Measurements from ENCODE around the gene SGMS1. TPM values are rescaled to one million over a fixed set of nuclear protein-coding genes. Genes with fewer than 3 reads are reported as not detected.

SGMS1 gene
- total RNA-seq, 2 experiments from 2014 or later, result 17.1 to 19.3 TPM

DNA sequence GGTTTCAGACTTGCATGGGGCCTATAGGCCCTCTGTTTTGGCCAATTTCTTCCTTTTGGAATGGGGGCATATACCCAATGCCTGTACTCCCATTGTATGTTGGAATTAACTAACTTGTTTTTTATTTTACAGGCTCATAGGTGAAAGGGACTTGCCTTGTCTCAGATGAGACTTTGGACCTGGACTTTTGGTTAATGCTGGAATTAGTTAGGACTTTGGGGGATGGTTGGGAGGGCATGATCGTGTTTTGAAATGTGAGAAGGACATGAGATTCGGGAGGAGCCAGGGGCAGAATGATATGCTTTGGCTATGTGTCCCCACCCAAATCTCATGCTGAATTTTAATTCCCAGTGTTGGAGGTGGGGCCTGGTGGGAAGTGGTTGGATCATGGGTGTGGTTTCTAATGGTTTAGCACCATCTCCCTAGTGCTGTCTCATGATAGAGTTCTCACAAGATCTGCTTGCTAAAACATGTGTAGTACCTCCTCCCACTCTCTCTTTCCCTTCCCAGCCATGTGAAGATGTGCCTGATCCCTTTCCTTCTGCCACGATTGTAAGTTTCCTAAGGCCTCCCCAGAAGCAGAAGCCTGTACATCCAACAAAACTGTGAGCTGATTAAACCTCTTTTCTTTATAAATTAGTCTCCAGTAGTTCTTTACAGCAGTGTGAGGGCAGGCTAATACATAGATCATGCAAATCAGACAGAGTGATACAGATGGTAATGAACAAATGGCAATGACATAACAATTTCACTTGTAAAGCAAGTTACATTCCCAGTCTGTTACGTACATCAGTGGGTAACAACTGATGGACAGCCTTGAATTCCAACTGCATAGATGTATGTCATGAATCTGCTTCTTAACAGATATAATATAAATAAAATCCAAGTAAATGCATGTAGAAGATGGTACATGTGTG is 146.2 kb downstream of the SGMS1 start:
- Mint-ChIP-seq H3K4me1 (no peaks in the 10 kb centered on the region), H3K27me3 (no peaks in the 10 kb centered on the region), H3K27ac (no peak overlapping the region), H3K9me3 (peaks cover 19% of the 10 kb centered on the region), H3K36me3 (ENCODE audit: low read depth) (peaks cover 14% of the 10 kb centered on the region), H3K4me3 (no peak overlapping the region)
- CTCF ChIA-PET, result no interaction called here
- no peak for DNase-seq
- POLR2A ChIA-PET, result no interaction called here

DNA sequence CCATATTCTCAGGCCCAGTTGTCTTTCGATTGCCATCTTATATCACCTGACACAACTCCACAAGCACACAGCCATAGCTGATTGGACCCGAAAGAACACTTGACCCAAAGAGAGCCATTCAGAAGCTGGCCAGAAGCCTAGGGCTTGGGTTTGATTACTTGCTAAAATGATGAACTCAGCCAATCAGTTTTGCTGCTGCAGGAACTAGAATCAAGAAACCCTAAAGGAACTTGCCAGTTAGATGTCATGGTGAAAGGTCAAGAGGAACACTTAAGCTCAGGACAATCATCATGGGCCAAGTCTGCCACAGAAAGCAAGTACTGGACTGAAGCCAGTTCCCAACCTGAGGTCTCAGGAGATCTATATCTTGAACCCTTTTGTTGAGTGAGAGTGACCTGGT is 150.0 kb downstream of the SGMS1 start:
- ChIA-PET CTCF (interaction anchor here (0.6 kb wide), 1 partner anchor 74 kb away, joined by 3 read pairs; no protein-coding TSS in a partner anchor), POLR2A (no interaction called here)
- Mint-ChIP-seq H3K4me1 (peaks cover 24% of the 10 kb centered on the region), H3K27ac (no peak overlapping the region), H3K9me3 (peaks cover 14% of the 10 kb centered on the region), H3K27me3 (no peaks in the 10 kb centered on the region), H3K4me3 (no peak overlapping the region), H3K36me3 (ENCODE audit: low read depth) (peaks cover 11% of the 10 kb centered on the region)
- DNase-seq, result no peak

DNA sequence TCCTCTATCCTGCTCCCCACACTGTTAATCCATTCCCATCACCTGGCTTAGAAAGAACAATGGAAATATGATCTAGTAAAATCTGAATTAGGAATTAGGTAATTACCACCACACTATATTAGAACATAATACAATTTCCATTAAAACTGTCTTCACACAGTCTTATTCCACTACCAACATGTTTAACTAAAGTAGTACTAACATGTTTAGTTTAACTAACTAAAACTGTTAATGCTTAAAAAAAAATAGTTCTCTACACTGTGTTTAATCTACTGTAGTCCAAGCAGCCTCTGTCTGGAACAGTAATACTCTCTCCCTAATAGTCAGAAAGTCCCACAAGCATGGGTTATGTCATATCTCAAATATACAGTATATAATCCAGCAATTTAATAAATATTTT is 150.8 kb downstream of the SGMS1 start:
- Mint-ChIP-seq H3K27ac (no peak overlapping the region), H3K36me3 (ENCODE audit: low read depth) (peaks cover 9% of the 10 kb centered on the region), H3K4me3 (no peak overlapping the region), H3K4me1 (peaks cover 32% of the 10 kb centered on the region), H3K9me3 (peaks cover 12% of the 10 kb centered on the region), H3K27me3 (no peaks in the 10 kb centered on the region)
- CTCF ChIA-PET, result no interaction called here
- POLR2A ChIA-PET, result no interaction called here
- DNase-seq, result no peak

DNA sequence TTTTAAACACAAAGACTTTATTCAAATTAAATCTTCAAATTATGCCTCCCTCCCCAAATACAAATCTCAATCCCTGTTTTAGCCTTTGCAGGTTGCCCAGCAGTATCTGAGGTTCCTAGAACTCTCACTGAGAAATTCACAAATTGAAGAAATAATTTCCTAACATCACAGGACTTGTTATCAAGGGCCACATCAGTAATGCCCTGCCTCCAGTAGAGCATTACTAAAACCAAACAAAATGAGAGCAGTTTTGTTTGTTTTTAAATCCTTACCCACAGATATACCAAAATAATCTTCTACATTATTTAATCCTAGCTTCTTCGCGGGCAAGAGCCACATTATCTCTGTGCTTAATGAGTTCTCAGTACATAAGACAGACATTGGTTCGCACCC is 152.2 kb downstream of the SGMS1 start:
- H3K9me3 Mint-ChIP-seq, result peaks cover 5% of the 10 kb centered on the region
- H3K36me3 Mint-ChIP-seq (ENCODE audit: low read depth), result no peaks in the 10 kb centered on the region
- H3K27me3 Mint-ChIP-seq, result no peaks in the 10 kb centered on the region
- H3K4me1 Mint-ChIP-seq, result peaks cover 38% of the 10 kb centered on the region
- ChIA-PET POLR2A (no interaction called here), CTCF (interaction anchor here (0.8 kb wide), 1 partner anchor 9 kb away, joined by 3 read pairs; no protein-coding TSS in a partner anchor)
- H3K27ac Mint-ChIP-seq, result no peak overlapping the region
- DNase-seq, result no peak
- H3K4me3 Mint-ChIP-seq, result no peak overlapping the region

DNA sequence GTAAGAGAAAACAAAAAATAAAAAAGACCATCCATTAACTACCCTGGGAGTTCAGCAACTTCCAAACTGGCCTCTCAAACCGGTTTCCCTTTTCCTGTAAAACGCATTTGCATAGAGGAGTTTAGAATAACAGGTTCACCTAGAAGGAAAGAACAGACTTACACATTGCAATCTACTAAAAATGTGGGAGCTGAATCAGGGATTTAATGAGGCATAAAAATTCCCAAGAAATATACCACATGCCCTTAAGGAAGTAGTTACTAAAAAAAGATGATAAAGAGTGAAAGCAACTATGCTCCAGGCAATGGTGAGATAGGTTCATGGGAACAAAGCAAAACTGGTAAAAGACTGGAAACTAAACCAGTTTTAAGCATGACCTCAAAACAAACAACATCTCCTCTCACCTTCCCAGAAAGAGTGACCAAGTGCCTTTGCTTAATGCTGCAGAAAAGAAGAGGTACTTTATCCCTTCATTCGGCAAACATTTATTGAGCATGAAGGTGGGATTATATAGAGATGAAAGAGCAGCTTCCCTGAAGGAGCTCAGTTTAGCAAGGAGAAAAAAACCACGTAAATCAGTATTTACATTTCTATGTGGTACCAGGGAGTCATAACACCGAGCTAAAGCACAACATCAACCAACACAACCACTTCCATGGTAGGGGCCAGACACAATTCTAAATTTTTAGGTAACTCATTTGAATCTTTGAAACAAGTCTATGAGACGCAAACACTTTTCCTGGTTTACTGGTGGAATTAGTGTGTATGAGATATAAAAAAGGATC is 152.8 kb downstream of the SGMS1 start:
- Mint-ChIP-seq H3K4me1 (peaks cover 38% of the 10 kb centered on the region), H3K27ac (no peak overlapping the region), H3K27me3 (no peaks in the 10 kb centered on the region), H3K4me3 (no peak overlapping the region), H3K36me3 (ENCODE audit: low read depth) (no peaks in the 10 kb centered on the region), H3K9me3 (peaks cover 3% of the 10 kb centered on the region)
- no peak for DNase-seq
- ChIA-PET CTCF (interaction anchor here (0.8 kb wide), 2 partner anchors 9 to 151 kb away, joined by 3 read pairs; no protein-coding TSS in a partner anchor), POLR2A (no interaction called here)

DNA sequence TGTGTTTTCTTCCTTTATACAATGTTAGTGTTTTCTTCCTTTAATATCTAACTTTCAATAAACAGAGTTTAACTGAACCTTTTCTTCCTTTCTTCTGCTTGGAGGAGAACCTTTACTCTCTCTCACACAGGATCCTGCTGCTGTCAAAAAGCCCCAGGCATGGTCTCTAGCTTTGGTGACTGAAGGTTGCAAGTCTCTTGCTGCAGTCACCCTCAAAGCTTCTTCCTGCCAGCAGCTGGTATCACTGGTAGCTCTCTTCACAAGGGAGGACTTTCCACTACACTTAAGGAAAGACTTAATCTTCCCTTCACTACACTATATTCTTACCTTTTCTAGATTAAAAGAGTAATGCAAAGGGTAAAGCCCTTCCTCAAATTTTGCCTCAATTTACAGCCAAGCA is 153.4 kb downstream of the SGMS1 start:
- no peak overlapping the region for H3K4me3 Mint-ChIP-seq
- no peak for DNase-seq
- peaks cover 3% of the 10 kb centered on the region for H3K36me3 Mint-ChIP-seq (ENCODE audit: low read depth)
- peaks cover 3% of the 10 kb centered on the region for H3K9me3 Mint-ChIP-seq
- H3K27ac Mint-ChIP-seq, result no peak overlapping the region
- H3K4me1 Mint-ChIP-seq, result peaks cover 38% of the 10 kb centered on the region
- no peaks in the 10 kb centered on the region for H3K27me3 Mint-ChIP-seq
- ChIA-PET CTCF (interaction anchor here (0.8 kb wide), 1 partner anchor 152 kb away, joined by 3 read pairs; no protein-coding TSS in a partner anchor), POLR2A (no interaction called here)

DNA sequence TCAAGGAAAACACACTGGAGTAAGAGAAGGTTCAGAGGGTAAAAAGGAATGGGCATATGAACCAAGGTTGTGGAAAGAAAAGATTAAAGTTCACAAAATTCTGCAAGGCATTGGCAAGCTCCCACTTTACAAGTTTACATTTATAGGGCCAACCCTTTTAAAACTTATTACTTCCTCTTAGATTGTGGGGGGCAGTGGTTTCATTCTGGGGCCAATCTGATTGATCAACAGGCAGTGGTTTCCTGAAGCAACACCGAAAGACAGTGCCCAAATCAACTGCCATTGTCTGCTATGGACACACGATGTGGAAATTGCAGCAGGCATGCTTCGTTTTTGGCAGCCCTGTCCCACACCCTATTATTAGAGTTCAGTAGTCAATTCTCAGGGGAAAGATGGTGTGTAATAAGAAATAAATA is 154.0 kb downstream of the SGMS1 start:
- Mint-ChIP-seq H3K27me3 (no peaks in the 10 kb centered on the region), H3K36me3 (ENCODE audit: low read depth) (peaks cover 6% of the 10 kb centered on the region), H3K27ac (no peak overlapping the region), H3K4me3 (no peak overlapping the region), H3K4me1 (peaks cover 38% of the 10 kb centered on the region), H3K9me3 (no peaks in the 10 kb centered on the region)
- ChIA-PET CTCF (no interaction called here), POLR2A (no interaction called here)
- no peak for DNase-seq

DNA sequence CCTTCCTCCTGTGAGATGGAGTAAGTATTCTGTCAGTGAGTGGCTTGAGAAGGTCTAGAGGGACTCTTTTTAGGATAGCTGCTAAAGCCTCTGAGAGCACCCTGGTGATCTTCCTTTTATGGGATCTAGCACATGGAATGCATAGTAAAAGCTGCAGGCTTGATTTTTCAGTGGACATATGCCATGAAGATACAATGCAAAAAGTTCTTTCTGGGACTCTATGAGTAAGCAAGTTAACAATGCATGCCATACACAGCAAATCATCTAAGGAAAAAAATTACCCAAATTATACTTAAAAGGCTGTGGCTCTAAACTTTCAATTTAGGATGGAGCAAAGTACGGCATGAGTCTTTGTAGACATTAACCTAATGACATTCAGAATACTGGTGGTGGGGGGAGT is 154.5 kb downstream of the SGMS1 start:
- H3K27me3 Mint-ChIP-seq, result no peaks in the 10 kb centered on the region
- peaks cover 6% of the 10 kb centered on the region for H3K36me3 Mint-ChIP-seq (ENCODE audit: low read depth)
- peaks cover 38% of the 10 kb centered on the region for H3K4me1 Mint-ChIP-seq
- CTCF ChIA-PET, result no interaction called here
- no peak for DNase-seq
- POLR2A ChIA-PET, result no interaction called here
- H3K4me3 Mint-ChIP-seq, result no peak overlapping the region
- H3K9me3 Mint-ChIP-seq, result no peaks in the 10 kb centered on the region
- H3K27ac Mint-ChIP-seq, result no peak overlapping the region

DNA sequence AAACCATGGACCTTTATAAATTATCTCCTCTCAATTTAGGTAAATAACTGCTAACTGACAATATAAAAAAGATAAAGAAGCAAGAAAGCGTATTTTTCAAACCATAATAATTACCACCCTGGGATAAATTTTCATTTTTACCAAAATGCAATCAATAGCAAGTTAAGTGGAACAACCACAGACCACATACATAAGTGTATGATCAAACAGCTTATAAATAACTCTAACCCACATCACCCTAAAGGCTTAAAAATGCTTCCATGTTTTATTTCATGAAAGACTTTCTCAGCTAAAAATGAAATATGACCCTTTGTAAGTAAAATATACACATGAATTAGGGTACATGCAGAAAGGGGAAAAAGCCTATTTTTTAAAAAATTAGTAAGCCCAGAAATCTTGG is 156.5 kb downstream of the SGMS1 start:
- POLR2A ChIA-PET, result no interaction called here
- Mint-ChIP-seq H3K27ac (no peak overlapping the region), H3K27me3 (no peaks in the 10 kb centered on the region), H3K4me1 (peaks cover 38% of the 10 kb centered on the region), H3K9me3 (no peaks in the 10 kb centered on the region), H3K36me3 (ENCODE audit: low read depth) (peaks cover 8% of the 10 kb centered on the region), H3K4me3 (no peak overlapping the region)
- CTCF ChIA-PET, result no interaction called here
- no peak for DNase-seq

DNA sequence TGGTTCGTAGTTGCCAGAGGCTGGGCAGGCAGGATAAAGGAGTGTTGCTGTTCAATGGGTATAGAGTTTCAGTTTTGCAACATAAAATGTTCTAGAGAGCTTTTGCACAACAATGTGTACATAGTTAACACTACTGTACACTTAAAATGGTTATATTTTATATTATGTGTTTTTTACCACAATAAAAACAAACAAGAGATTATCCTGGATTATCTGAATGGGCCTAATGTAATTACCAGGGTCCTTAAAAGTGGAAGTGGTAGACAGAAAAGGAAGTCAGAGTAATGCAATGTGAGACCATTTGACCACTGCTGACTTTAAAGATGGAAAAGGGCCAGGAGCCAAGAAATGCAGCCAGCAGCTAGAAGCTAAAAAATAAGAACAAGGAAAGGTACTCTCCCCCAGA is 159.7 kb downstream of the SGMS1 start:
- no peak for DNase-seq
- no peak overlapping the region for H3K27ac Mint-ChIP-seq
- CTCF ChIA-PET, result no interaction called here
- peaks cover 3% of the 10 kb centered on the region for H3K9me3 Mint-ChIP-seq
- no peaks in the 10 kb centered on the region for H3K27me3 Mint-ChIP-seq
- H3K4me1 Mint-ChIP-seq, result peaks cover 16% of the 10 kb centered on the region
- POLR2A ChIA-PET, result no interaction called here
- peaks cover 19% of the 10 kb centered on the region for H3K36me3 Mint-ChIP-seq (ENCODE audit: low read depth)
- no peak overlapping the region for H3K4me3 Mint-ChIP-seq

DNA sequence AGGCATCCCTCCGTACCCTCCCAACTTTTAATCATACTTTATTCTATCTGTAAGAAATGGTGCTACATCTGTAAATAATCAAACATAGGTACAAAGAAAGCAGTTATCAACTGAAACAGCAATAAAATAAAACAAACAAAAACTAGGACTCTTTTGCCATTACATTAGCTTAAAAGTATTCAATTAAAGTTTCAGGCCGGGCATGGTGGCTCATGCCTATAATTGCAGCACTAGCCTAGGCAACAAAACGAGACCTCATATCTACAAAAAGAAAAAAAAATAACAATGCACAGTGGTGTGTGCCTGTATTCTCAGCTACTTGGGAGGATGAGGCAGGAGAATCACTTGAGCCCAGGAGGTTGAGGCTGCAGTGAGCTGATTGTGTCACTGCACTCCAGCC is 161.9 kb downstream of the SGMS1 start:
- Mint-ChIP-seq H3K4me3 (no peak overlapping the region), H3K36me3 (ENCODE audit: low read depth) (peaks cover 24% of the 10 kb centered on the region), H3K9me3 (peaks cover 3% of the 10 kb centered on the region), H3K4me1 (no peaks in the 10 kb centered on the region), H3K27ac (no peak overlapping the region), H3K27me3 (no peaks in the 10 kb centered on the region)
- ChIA-PET POLR2A (no interaction called here), CTCF (no interaction called here)
- DNase-seq, result no peak

DNA sequence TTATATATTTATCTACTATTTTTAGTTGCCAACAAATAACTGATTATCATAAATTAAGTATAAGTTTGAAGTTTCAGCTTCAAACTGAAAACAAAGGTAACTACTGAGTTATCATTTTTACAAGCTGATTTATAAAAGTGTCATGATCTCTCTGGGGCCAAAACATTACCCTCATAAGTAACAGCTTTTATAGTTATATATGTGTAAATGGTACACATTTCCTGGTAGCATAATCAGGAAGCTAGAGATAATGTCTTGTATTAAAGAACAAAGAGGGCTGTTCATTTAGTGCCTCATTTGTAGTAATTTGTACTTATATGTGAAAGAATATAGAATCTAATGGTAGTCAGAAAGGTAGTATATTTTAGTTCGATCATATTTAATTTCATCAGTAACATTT is 162.6 kb downstream of the SGMS1 start:
- ChIA-PET POLR2A (no interaction called here), CTCF (interaction anchor here (0.9 kb wide), 1 partner anchor 52 kb away, joined by 3 read pairs; no protein-coding TSS in a partner anchor)
- Mint-ChIP-seq H3K4me3 (no peak overlapping the region), H3K27me3 (no peaks in the 10 kb centered on the region), H3K36me3 (ENCODE audit: low read depth) (peaks cover 24% of the 10 kb centered on the region), H3K9me3 (peaks cover 3% of the 10 kb centered on the region), H3K4me1 (no peaks in the 10 kb centered on the region), H3K27ac (no peak overlapping the region)
- DNase-seq, result no peak

DNA sequence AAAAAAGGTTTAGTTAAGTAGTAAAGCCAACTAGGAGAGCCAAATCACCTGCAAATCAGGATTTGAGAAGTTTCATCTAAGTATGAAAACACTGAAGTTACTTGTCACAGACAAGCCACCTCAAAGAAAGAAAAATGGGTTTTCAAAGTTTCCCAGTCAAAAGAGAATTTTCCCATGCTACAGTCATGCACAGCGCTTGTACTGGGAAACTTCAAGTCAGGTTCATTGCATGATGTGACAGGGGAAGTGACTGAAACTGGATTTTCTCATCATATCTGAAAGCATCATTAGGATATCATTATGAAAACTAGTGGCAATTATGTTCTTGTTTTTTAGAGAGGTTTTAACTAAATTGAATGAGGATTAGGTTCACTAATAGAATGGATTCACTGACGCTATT is 167.0 kb downstream of the SGMS1 start:
- H3K27me3 Mint-ChIP-seq, result no peaks in the 10 kb centered on the region
- POLR2A ChIA-PET, result no interaction called here
- DNase-seq, result no peak
- H3K4me3 Mint-ChIP-seq, result no peak overlapping the region
- H3K36me3 Mint-ChIP-seq (ENCODE audit: low read depth), result peaks cover 18% of the 10 kb centered on the region
- CTCF ChIA-PET, result no interaction called here
- peaks cover 3% of the 10 kb centered on the region for H3K9me3 Mint-ChIP-seq
- no peaks in the 10 kb centered on the region for H3K4me1 Mint-ChIP-seq
- H3K27ac Mint-ChIP-seq, result no peak overlapping the region
